LNCAP (cell line): ENCODE results near the gene RSPO3.

ENCODE experiments used
- TF ChIP-seq, protein P1 (sequence below): fragments of 450-650 bp; IDR thresholded peaks from 2 replicates; pipeline ENCODE4 v1.5.1; 2017; ENCODE audit warnings: mild to moderate bottlenecking

Gene RSPO3

GRCh38 chr6:127114214-127114760, 4.2 kb upstream of the RSPO3 start:
- TF ChIP-seq, protein P1, sequence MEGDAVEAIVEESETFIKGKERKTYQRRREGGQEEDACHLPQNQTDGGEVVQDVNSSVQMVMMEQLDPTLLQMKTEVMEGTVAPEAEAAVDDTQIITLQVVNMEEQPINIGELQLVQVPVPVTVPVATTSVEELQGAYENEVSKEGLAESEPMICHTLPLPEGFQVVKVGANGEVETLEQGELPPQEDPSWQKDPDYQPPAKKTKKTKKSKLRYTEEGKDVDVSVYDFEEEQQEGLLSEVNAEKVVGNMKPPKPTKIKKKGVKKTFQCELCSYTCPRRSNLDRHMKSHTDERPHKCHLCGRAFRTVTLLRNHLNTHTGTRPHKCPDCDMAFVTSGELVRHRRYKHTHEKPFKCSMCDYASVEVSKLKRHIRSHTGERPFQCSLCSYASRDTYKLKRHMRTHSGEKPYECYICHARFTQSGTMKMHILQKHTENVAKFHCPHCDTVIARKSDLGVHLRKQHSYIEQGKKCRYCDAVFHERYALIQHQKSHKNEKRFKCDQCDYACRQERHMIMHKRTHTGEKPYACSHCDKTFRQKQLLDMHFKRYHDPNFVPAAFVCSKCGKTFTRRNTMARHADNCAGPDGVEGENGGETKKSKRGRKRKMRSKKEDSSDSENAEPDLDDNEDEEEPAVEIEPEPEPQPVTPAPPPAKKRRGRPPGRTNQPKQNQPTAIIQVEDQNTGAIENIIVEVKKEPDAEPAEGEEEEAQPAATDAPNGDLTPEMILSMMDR: no peak

GRCh38 chr6:127115084-127115655, 3.3 kb upstream of the RSPO3 start:
- TF ChIP-seq, protein P1: no peak

- TF ChIP-seq, protein P1: no peak
These were observed 2.7 kb upstream of the RSPO3 start for GRCh38 chr6:127115746-127116145.

DNA sequence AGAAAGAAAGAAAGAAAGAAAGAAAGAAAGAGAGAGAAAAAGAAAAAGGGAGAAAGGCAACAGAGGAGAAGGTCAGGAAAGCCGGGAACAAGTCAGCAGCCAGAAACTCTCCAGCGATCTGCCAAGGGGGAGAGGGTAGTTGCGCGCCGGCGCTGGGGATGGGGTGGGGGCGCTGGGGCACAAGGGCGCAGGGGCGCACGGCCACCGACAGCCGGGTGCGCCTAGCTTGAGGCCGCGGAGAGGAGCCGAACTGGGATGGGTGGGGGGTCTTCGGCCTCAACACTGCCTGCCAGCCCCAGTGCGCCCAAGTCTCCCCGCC, 533 bp upstream of the RSPO3 start:
- TF ChIP-seq, protein P1: no peak

DNA sequence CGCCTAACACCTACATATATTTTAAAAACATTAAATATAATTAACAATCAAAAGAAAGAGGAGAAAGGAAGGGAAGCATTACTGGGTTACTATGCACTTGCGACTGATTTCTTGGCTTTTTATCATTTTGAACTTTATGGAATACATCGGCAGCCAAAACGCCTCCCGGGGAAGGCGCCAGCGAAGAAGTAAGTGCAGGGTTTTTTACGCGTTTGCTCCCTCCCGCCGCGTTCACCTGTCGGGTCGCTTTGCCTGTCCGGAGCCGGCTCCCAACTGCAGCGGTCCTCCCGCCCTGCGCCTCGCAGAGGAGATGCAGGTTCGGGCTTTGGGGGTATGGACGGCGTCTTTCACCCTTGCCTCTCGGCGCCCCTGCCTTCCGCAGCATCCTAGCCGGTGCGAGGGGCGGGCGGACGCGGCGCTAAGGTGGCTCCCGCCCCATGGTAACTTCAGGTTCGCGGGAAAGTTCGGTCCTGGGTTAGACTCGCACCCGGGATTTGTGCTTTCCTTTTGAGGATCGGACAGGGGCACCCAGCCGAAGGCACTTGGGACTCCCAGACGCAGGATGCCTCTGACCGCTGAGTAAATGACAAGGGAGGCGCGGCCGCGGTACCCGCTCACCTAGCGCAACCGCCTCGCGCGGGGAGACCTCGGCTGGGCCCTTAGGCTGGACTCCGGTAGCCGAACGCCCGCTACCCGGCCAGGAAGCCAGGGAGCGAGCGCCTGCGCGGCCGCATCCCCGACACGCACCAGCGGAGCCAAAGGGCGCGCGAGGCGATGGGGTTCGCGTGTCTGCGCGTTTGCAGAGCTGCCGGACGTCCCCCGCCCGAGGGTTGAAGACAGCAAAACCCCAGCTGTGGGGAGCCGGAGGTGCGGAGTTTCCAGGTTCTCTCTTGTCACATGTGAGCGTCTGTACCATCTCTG, 891 bp downstream of the RSPO3 start:
- TF ChIP-seq, protein P1: no peak

DNA sequence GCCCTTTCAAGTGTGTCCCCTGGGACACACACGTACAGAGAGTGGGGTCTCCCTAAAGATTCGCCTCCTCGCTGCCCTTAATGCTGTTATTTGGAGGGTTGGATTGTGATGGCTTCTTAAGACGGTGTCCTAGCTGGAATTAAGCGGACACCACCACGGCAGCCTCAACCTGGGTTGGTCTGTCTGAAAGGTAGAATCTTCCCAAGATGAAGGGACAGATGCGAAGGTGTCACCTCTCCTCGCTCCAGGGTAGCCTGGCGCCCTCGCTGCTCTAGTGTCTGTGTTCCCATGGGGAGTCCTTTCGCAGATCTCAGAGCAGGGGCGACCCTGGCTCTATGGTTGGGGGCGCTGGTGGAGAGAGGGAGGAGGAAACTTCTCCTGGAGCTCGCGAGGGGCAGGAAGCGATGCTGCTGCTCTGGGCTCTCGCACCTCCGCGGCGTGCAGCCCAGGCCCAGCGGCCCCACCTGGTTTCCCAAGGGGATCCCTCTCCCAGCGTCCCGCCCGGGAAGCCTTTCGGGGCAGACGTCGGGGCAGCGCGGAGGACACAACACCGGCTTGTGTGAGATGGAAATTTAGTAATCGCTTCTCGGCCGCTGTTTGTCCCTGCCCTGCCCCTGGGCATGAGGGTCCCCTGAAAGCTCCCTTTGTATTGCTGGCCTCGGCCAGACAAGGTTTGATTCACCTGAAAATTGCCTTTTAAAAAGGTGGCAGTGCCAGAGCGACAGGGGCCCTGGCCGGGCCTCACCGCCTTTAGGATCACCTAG, 1.7 kb downstream of the RSPO3 start:
- TF ChIP-seq, protein P1: no peak

DNA sequence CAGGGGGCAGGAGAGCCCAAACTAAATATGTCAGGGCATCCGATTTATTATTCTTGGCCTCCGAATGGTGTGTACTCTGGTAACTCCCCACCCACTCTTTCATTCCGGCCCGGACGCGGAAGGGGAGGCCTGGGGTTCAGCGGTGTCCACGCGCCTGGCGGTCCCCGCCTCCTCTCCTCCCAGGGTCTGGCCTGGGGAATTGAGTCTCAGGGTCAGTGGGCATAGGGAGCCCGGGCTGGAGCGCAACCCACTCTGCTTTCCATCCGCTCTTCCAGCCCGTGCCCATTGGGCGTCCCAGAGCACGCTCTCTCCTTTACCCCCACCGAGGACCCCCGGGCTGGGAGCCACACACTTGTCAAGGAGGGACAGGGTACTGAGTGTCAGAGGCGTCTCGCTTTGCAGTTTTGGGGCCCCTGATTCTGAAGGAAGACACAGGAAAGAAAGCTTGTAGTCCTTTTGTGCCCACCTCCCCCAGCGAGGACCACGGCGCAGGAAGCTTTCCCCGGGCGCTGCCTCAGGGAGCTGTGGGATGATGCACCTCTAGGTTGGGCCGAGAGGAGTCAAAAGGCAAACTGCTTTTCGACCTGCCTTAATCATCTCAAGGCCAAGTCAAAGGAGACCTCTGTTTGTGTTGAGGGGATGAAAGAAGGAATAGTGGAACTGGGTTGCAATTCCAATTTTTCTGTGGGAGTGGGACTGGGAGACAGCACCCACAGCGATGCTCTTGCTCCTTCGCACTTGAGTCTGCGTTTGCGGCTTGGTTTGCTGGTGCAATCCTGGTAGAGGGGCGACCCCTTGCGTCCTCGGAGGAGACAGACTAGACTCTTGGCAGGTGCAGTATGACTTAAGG, 2.5 kb downstream of the RSPO3 start:
- TF ChIP-seq, protein P1: peak; percentile 81
